ENCODE measurements around the gene PLEK. TPM values are rescaled to one million over a fixed set of nuclear protein-coding genes. Genes with fewer than 3 reads are reported as not detected.

PLEK gene
- total RNA-seq = under 0.01 TPM in 1 of 2 replicates, not detected in the other

GRCh38 chr2:68365087-68365486 lies at the start of gene PLEK:
Gene PLEK, plus strand, starts transcription at chr2:68365282. Its CDS starts 70 bp downstream, at chr2:68365352.

GRCh38 chr2:68319398-68320117 lies 45.5 kb upstream of the PLEK start, which contains the start of gene CNRIP1:
Gene CNRIP1, minus strand, starts transcription at chr2:68319949. Its CDS starts 549 bp downstream, at chr2:68319400.

Other genes with a start within 250 kb of the PLEK start
- 8.7 and 10.9 TPM in 2 replicates for gene PNO1, start 207.4 kb upstream of the PLEK start, total RNA-seq
- 18.0 and 38.7 TPM in 2 replicates for gene PPP3R1, start 112.8 kb upstream of the PLEK start, total RNA-seq
- gene CNRIP1, start 45.3 kb upstream of the PLEK start, total RNA-seq = 23.0 and 28.1 TPM in 2 replicates
- gene FBXO48, start 102.0 kb downstream of the PLEK start, total RNA-seq = 0.29 and 0.33 TPM in 2 replicates
- gene APLF, start 102.3 kb downstream of the PLEK start, total RNA-seq = 3.8 and 5.8 TPM in 2 replicates

All from smooth muscle cell of trachea (primary cell).